Suppressor macrophage (primary cell): ENCODE results near the gene IP6K3.

Experiments
- DNase-seq, 4 experiments: peaks; one replicate each; pipeline ENCODE4 v3.0.0-alpha.2; 2020 to 2022

The IP6K3 gene

GRCh38 chr6:33688451-33689147 lies 58.1 kb downstream of the IP6K3 start:
- DNase-seq = no peak

GRCh38 chr6:33688006-33688405 lies 58.7 kb downstream of the IP6K3 start:
- DNase-seq = no peak

GRCh38 chr6:33686981-33687975 lies 59.4 kb downstream of the IP6K3 start:
- no peak for DNase-seq

- no peak for DNase-seq
Observed at GRCh38 chr6:33686225-33686924, 60.3 kb downstream of the IP6K3 start.

- DNase-seq = no peak
Observed at GRCh38 chr6:33685411-33686224, 61.1 kb downstream of the IP6K3 start.

GRCh38 chr6:33684983-33685382 lies 61.7 kb downstream of the IP6K3 start:
- DNase-seq = no peak

- no peak for DNase-seq
Observed at GRCh38 chr6:33684428-33684896, 62.2 kb downstream of the IP6K3 start.

- no peak for DNase-seq
Observed at GRCh38 chr6:33683576-33684427, 62.9 kb downstream of the IP6K3 start.

- DNase-seq = no peak
Observed at GRCh38 chr6:33683051-33683571, 63.6 kb downstream of the IP6K3 start.

- DNase-seq = no peak
Observed at GRCh38 chr6:33682341-33682740, 64.4 kb downstream of the IP6K3 start.

GRCh38 chr6:33679761-33680160 lies 66.9 kb downstream of the IP6K3 start:
- no peak for DNase-seq

GRCh38 chr6:33678932-33679490 lies 67.7 kb downstream of the IP6K3 start:
- DNase-seq = no peak

GRCh38 chr6:33678233-33678931 lies 68.3 kb downstream of the IP6K3 start:
- DNase-seq = no peak

- DNase-seq = no peak
Observed at GRCh38 chr6:33677689-33678088, 69.0 kb downstream of the IP6K3 start.

GRCh38 chr6:33677143-33677660 lies 69.5 kb downstream of the IP6K3 start:
- DNase-seq = peak; percentile 5 to 26 (median 11)

GRCh38 chr6:33676416-33677142 lies 70.1 kb downstream of the IP6K3 start:
- no peak for DNase-seq

- DNase-seq = no peak
Observed at GRCh38 chr6:33675968-33676367, 70.7 kb downstream of the IP6K3 start.

GRCh38 chr6:33673851-33674250 lies 72.9 kb downstream of the IP6K3 start:
- no peak for DNase-seq

GRCh38 chr6:33672808-33673207 lies 73.9 kb downstream of the IP6K3 start:
- DNase-seq = peak; percentile 69 to 82 (median 76)
